Measurements from ENCODE around the gene CNOT11. TPM values are rescaled to one million over a fixed set of nuclear protein-coding genes. Genes with fewer than 3 reads are reported as not detected.

Gene CNOT11
- total and polyA plus RNA-seq, 2 of the 13 experiments (the other 11 are each of a cell fraction or from before 2014, with no cell fraction given), result 114 to 209 TPM

- TF ChIP-seq HNF1B (CRISPR knock-in tag; IDR thresholded peaks at IDR 0.05) (no peak), PRPF4 (IDR thresholded peaks at IDR 0.05; ENCODE audit: low read depth, low read length, poor library complexity, severe bottlenecking) (peak; percentile 31), ZNF280B (CRISPR knock-in tag; IDR thresholded peaks at IDR 0.05; ENCODE audit: borderline replicate concordance) (no peak), ARID3A (IDR thresholded peaks at IDR 0.05; ENCODE audit: low read depth, low read length) (no peak), SNAPC5 (CRISPR knock-in tag; IDR thresholded peaks at IDR 0.05; ENCODE audit: borderline replicate concordance) (peak; percentile 60; the same call in 1 of the 2 replicates), TEF (CRISPR knock-in tag; IDR thresholded peaks at IDR 0.05) (no peak), CREB1 (IDR thresholded peaks at IDR 0.05) (no peak), CREB1 (CRISPR knock-in tag; IDR thresholded peaks at IDR 0.05) (0 out of 2 replicates have a peak, but pooled peaks have one; percentile 24), ZNF607 (CRISPR knock-in tag; IDR thresholded peaks at IDR 0.05; ENCODE audit: borderline replicate concordance) (peak; percentile 27; the same call in 1 of the 2 replicates), ZNF564 (CRISPR knock-in tag; IDR thresholded peaks at IDR 0.05) (no peak), YEATS2 (CRISPR knock-in tag; IDR thresholded peaks at IDR 0.05; ENCODE audit: borderline replicate concordance) (no peak), CBX1 (IDR thresholded peaks at IDR 0.05; ENCODE audit: low read depth) (no peak), GABPA (IDR thresholded peaks at IDR 0.05; ENCODE audit: low read depth, low read length) (no peak), GABPA (CRISPR knock-in tag; IDR thresholded peaks at IDR 0.05; ENCODE audit: low read depth) (peak; percentile 10; the same call in 1 of the 2 replicates), GPBP1L1 (CRISPR knock-in tag; IDR thresholded peaks at IDR 0.05) (no peak), XBP1 (CRISPR knock-in tag; IDR thresholded peaks at IDR 0.05) (no peak), ZNF207 (IDR thresholded peaks at IDR 0.05; ENCODE audit: borderline replicate concordance) (no peak), KLF15 (CRISPR knock-in tag; IDR thresholded peaks at IDR 0.05; ENCODE audit: borderline replicate concordance) (no peak), KDM4B (CRISPR knock-in tag; IDR thresholded peaks at IDR 0.05) (0 out of 2 replicates have a peak, but pooled peaks have one; percentile 8), ZNF234 (CRISPR knock-in tag; conservative IDR thresholded peaks at IDR 0.05) (no peak), POLR2A (IDR thresholded peaks at IDR 0.05; ENCODE audit: insufficient read depth in 1 of 2, low read depth in 2 of 2, low read length in 2 of 2) (peak in 1 of 2 experiments; percentile 31; a peak in 1 of 4 replicates), ZNF501 (CRISPR knock-in tag; IDR thresholded peaks at IDR 0.05) (0 out of 2 replicates have a peak, but pooled peaks have one; percentile 33), ZSCAN29 (CRISPR knock-in tag; conservative IDR thresholded peaks at IDR 0.05) (peak; percentile 71; the same call in 1 of the 2 replicates), TBL1XR1 (IDR thresholded peaks at IDR 0.05; ENCODE audit: borderline replicate concordance, low read length, partially characterized antibody) (no peak)
Measured at GRCh38 chr2:101310090-101310833, 57.6 kb downstream of the CNOT11 start (continued).

Measured in HepG2 (cell line).